ENCODE data around the gene PRPH2.
"Not testable (repeated sequence)": the region's sequence is repeated elsewhere in the genome, so short reads cannot be mapped to it uniquely, and the experiment has no call there.

PRPH2 gene

GRCh38 chr6:42696526-42697267, 25.7 kb downstream of the PRPH2 start:
- DNase-seq = no peak

DNA sequence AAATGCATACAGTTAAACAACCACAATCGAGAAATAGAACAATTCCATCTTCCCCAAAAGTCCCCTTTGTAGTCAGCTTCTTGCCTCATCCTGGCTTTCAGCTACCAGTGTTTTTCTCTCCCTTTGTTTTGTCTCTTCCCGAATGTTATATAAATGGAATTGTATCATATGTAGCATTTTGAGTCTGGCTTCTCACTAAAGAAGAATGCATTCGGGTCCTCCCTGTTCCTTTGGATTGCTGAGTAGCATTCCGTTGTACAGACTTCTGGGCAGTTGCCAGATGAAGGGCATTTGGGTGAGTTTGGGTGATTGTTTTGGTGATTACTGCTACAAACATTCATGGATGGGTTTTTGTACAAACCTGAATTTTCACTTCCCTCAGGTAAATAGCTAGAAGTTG, 27.8 kb downstream of the PRPH2 start:
- DNase-seq = no peak

GRCh38 chr6:42693725-42694323, 28.6 kb downstream of the PRPH2 start:
- peak; percentile 4 for DNase-seq

GRCh38 chr6:42692137-42692911, 30.1 kb downstream of the PRPH2 start:
- no peak for DNase-seq

GRCh38 chr6:42690872-42691271, 31.5 kb downstream of the PRPH2 start:
- DNase-seq = no peak

- no peak for DNase-seq
Measured at GRCh38 chr6:42690151-42690702, 32.2 kb downstream of the PRPH2 start.

DNA sequence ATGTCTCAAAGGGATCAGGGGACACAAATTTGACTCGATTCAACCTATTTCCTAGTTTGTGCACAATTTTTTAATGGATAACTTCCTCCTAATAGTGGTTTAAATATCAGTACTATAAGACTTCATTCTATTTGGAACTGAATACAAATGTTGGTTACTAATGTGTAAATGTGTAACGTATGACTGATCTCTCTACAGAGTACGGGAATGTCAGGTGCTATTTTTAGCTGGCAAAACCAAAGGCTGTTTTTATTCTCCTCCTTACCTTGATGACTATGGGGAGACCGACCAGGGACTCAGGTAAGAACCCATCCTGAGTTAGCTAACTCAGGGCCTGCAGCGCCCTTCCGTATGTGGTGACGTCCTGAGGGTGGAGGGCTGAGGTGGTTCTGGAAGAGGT, 33.0 kb downstream of the PRPH2 start:
- no peak for DNase-seq

DNA sequence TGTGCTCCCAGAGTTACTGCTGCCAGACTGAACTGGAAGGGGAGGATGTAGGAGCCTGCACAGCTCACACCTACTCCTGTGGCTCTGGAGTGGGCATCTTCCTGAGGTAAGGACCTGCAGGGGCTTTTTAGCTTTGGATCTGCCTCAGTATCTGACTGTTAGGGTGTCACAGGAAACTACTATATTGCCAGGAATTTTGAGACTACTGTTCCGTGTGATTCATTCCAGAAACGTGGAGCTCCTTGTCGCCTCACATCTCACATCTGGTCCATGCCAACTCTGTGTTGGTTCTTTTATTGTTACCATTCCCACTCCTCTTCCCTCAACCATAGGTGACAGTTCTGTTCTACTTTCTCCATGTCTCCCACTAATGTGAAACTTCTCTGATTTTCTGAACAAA, 34.1 kb downstream of the PRPH2 start:
- DNase-seq = no peak

GRCh38 chr6:42679358-42679757, 43.0 kb downstream of the PRPH2 start:
- no peak for DNase-seq

DNA sequence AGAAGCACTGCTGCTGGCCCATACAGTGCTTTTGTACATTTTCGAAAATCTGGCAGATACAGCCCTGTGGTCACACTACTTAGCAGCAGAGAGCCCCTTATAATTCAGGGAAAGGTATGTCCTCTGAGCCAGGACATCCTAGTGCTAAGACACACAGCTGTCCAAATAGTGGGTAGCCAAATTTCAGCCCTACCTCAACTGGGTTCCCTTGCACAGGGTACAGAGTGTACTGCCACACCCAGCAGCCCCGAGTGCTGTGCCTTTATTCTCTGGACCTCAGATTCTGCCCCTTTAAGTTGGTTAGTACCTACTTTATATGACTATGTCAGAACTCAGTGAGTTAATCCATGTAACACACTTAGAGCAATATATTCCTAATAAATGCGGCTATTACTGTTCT, 47.6 kb downstream of the PRPH2 start:
- DNase-seq = no peak

- not testable (repeated sequence) for DNase-seq
Measured at GRCh38 chr6:42674368-42674767, 48.0 kb downstream of the PRPH2 start.

DNA sequence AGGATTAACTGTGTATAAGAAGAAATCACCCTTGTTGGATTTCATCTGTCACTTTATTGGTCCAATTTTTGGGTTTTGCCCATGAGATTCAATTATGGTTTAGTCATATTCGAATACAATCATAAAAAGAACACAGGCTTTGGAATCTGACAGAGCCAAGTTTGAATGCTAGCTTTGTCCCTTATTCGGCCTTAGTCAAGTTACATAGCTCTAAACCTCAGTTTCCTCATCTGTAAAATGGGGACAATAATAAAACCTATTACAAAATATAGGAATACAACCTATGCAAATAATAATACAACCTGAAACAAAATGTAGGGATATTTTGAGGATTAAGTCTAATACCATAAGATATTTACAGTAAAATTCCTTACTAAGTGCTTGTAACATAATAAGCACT, 57.7 kb downstream of the PRPH2 start:
- DNase-seq = no peak

- DNase-seq = peak; percentile 34
Measured at GRCh38 chr6:42661540-42662153, 60.8 kb downstream of the PRPH2 start.

DNA sequence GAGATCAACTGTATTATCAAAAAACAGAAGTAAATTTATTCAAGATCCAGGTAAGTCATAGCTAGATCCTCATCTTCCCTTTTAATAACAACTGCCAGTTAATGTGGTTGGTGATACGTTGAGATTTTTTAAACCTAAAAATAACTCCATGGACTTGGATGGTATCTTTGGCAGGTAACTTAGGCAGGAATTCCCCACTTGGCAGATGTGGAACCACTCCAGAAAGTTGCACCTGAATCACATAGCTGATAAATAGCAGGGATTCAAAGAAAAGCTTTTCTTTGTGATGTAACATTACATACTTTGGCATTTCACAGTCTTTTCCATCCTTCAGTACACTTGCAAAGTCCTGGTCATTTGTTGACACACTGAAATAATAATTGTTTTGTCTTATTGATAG, 62.6 kb downstream of the PRPH2 start:
- no peak for DNase-seq

- DNase-seq = no peak
Measured at GRCh38 chr6:42653851-42654250, 68.5 kb downstream of the PRPH2 start.

DNA sequence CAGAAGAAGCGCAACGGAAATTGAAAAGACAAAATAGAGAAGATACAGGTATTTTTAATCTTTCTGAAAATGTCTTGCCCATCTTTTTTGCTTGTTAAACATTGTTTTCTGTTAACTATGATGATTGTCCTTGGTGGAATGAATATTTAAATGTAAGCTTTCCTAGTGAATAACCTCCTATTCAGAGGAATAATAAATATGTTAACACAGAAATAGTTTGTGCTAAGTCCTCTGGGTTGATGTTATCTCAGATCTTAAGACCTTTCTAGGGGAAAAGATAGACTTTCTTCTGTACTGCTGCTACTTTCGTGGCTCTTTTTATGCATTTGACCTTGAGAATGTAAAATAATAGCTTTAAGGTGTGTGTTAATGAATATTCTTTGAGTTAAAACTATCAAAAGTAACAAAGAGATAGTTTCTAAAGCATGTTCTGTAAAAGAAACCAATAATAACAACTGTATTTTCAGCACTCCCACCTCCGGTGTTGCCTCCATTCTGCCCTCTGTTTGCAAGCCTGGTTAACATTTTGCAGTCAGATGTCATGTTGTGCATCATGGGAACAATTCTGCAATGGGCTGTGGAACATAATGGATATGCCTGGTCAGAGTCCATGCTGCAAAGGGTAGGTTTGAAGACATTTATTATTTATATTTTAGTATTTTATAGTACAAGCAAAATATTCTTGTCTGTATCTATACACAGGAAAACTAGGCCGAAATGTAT, 70.2 kb downstream of the PRPH2 start:
- no peak for DNase-seq
